H9 (cell line): Measurements from ENCODE around the gene DDX3Y. TPM values are rescaled to one million over a fixed set of nuclear protein-coding genes. Genes with fewer than 3 reads are reported as not detected.

ENCODE experiments used
- DNase-seq: peaks from one replicate; pipeline ENCODE4 v3.0.0-alpha.2; 2017
- H2AFZ ChIP-seq: one replicate; pipeline ENCODE4 v1.6.1; 2013; ENCODE audit warnings: mild to moderate bottlenecking, low read length, control low read depth, moderate library complexity
- H2AK5ac ChIP-seq: 2 replicates; pipeline ENCODE4 v1.6.1; 2013; ENCODE audit warnings: low read length, control low read depth, mixed read lengths; ENCODE audit not compliant: insufficient read length
- H2BK120ac ChIP-seq: one replicate; pipeline ENCODE4 v1.6.1; 2013; ENCODE audit warnings: low read depth, mild to moderate bottlenecking, low read length, control low read depth, inconsistent platforms; ENCODE audit not compliant: poor library complexity, severe bottlenecking
- H2BK12ac ChIP-seq: 2 replicates; pipeline ENCODE4 v1.6.1; 2013; ENCODE audit warnings: low read length, control low read depth, mixed read lengths, low read depth; ENCODE audit not compliant: insufficient read length
- H2BK15ac ChIP-seq: 2 replicates; pipeline ENCODE4 v1.6.1; 2013; ENCODE audit warnings: low read depth, low read length, control low read depth
- H2BK20ac ChIP-seq: one replicate; pipeline ENCODE4 v1.6.1; 2013; ENCODE audit warnings: low read depth, mild to moderate bottlenecking, low read length, control low read depth, inconsistent platforms; ENCODE audit not compliant: poor library complexity, severe bottlenecking
- H2BK5ac ChIP-seq: 2 replicates; pipeline ENCODE4 v1.6.1; 2013; ENCODE audit warnings: low read length, control low read depth, mixed read lengths; ENCODE audit not compliant: insufficient read length
- H3K14ac ChIP-seq: 2 replicates; pipeline ENCODE4 v1.6.1; 2013; ENCODE audit warnings: low read length, control low read depth; ENCODE audit not compliant: insufficient read depth
- H3K18ac ChIP-seq: 2 replicates; pipeline ENCODE4 v1.6.1; 2013; ENCODE audit warnings: low read depth, mild to moderate bottlenecking, mixed read lengths, low read length, control low read depth; ENCODE audit not compliant: insufficient read length
- H3K23ac ChIP-seq: 2 replicates; pipeline ENCODE4 v1.6.1; 2013; ENCODE audit warnings: low read length, control low read depth, mixed read lengths, low read depth; ENCODE audit not compliant: insufficient read length
- H3K23me2 ChIP-seq: 2 replicates; pipeline ENCODE4 v1.6.1; 2013; ENCODE audit warnings: low read depth, mild to moderate bottlenecking, mixed read lengths, low read length, control low read depth; ENCODE audit not compliant: insufficient read length, poor library complexity, severe bottlenecking
- H3K27ac ChIP-seq: 2 replicates; pipeline ENCODE4 v1.5.1; 2013; ENCODE audit warnings: low read length, control low read depth, mixed read lengths, low read depth; ENCODE audit not compliant: insufficient read length
- H3K27me3 ChIP-seq: 2 replicates; pipeline ENCODE4 v1.6.1; 2013; ENCODE audit warnings: low read length, control low read depth, inconsistent platforms; ENCODE audit not compliant: insufficient read depth
- H3K4ac ChIP-seq: 2 replicates; pipeline ENCODE4 v1.6.1; 2013; ENCODE audit warnings: low read depth, mild to moderate bottlenecking, control low read depth, inconsistent platforms, low read length, moderate library complexity
- H3K4me1 ChIP-seq: 2 replicates; pipeline ENCODE4 v1.6.1; 2013; ENCODE audit warnings: low read length, control low read depth, inconsistent platforms; ENCODE audit not compliant: insufficient read depth
- H3K4me2 ChIP-seq: 2 replicates; pipeline ENCODE4 v1.6.1; 2013; ENCODE audit warnings: low read length, control low read depth, mixed read lengths; ENCODE audit not compliant: insufficient read length, insufficient read depth
- H3K56ac ChIP-seq: 2 replicates; pipeline ENCODE4 v1.6.1; 2013; ENCODE audit warnings: low read depth, mild to moderate bottlenecking, mixed read lengths, low read length, control low read depth; ENCODE audit not compliant: insufficient read length
- H3K79me1 ChIP-seq: 2 replicates; pipeline ENCODE4 v1.6.1; 2013; ENCODE audit warnings: low read depth, mild to moderate bottlenecking, moderate library complexity, low read length, control low read depth, inconsistent platforms; ENCODE audit not compliant: insufficient read depth, poor library complexity, severe bottlenecking
- H3K79me2 ChIP-seq: 2 replicates; pipeline ENCODE4 v1.6.1; 2013; ENCODE audit warnings: low read length, control low read depth, inconsistent platforms; ENCODE audit not compliant: insufficient read depth
- H3K9ac ChIP-seq: 2 replicates; pipeline ENCODE4 v1.6.1; 2013; ENCODE audit warnings: low read length, control low read depth, mixed read lengths; ENCODE audit not compliant: insufficient read length; ENCODE audit errors: extremely low read depth
- H3K9me3 ChIP-seq: one replicate; pipeline ENCODE4 v1.6.1; 2013; ENCODE audit warnings: low read depth, low read length, inconsistent platforms; ENCODE audit not compliant: control insufficient read depth
- H3T11ph ChIP-seq: one replicate; pipeline ENCODE4 v1.6.1; 2013; ENCODE audit warnings: mild to moderate bottlenecking, low read length, control low read depth, inconsistent platforms
- H4K20me1 ChIP-seq: one replicate; pipeline ENCODE4 v1.6.1; 2013; ENCODE audit not compliant: control insufficient read depth, insufficient read length, insufficient read depth
- H4K5ac ChIP-seq: 2 replicates; pipeline ENCODE4 v1.6.1; 2013; ENCODE audit warnings: low read depth, mild to moderate bottlenecking, mixed read lengths, low read length, control low read depth; ENCODE audit not compliant: insufficient read length
- H4K8ac ChIP-seq: replicated peaks from 2 replicates; pipeline ENCODE4 v1.6.1; 2013; ENCODE audit warnings: low read length, control low read depth, mixed read lengths, low read depth; ENCODE audit not compliant: insufficient read length
- H4K91ac ChIP-seq: 2 replicates; pipeline ENCODE4 v1.6.1; 2013; ENCODE audit warnings: low read depth, mild to moderate bottlenecking, moderate library complexity, mixed read lengths, low read length, control low read depth; ENCODE audit not compliant: insufficient read length
- H3K27ac Mint-ChIP-seq, 3 experiments: 2 replicates in 2 of 3; 3 replicates in 1 of 3; pipeline ENCODE4 v1.8.0; 2020 to 2021; ENCODE audit warnings: mixed read lengths in 3 of 3, mild to moderate bottlenecking in 1 of 3, moderate library complexity in 1 of 3
- H3K27me3 Mint-ChIP-seq: 2 replicates; pipeline ENCODE4 v1.8.0; 2021; ENCODE audit warnings: low read depth, mild to moderate bottlenecking, moderate library complexity, mixed read lengths
- H3K36me3 Mint-ChIP-seq, 3 experiments: 2 replicates in 2 of 3; 3 replicates in 1 of 3; pipeline ENCODE4 v1.8.0; 2020 to 2021; ENCODE audit warnings: low read depth in 3 of 3, mixed read lengths in 3 of 3; ENCODE audit not compliant: insufficient read depth in 1 of 3
- H3K4me1 Mint-ChIP-seq, 2 experiments: 2 replicates each; pipeline ENCODE4 v1.8.0; 2020; ENCODE audit warnings: mixed read lengths in 2 of 2
- H3K4me3 Mint-ChIP-seq, 2 experiments: 2 replicates in 1 of 2; 3 replicates in 1 of 2; pipeline ENCODE4 v1.8.0; 2020 to 2021; ENCODE audit warnings: mild to moderate bottlenecking in 2 of 2, mixed read lengths in 2 of 2, moderate library complexity in 1 of 2
- H3K9me3 Mint-ChIP-seq, 2 experiments: 2 replicates in 1 of 2; 3 replicates in 1 of 2; pipeline ENCODE4 v1.8.0; 2020; ENCODE audit warnings: mild to moderate bottlenecking in 2 of 2, mixed read lengths in 2 of 2, moderate library complexity in 1 of 2
- WGBS: extraction: QIAGEN DNeasy Blood & Tissue Kit; methylation state at CpG from one replicate; pipeline ENCODE4 v1.1.7; 2013; ENCODE audit warnings: missing lambda C conversion rate, low lambda C conversion rate, mixed read lengths; ENCODE audit not compliant: insufficient read length; ENCODE audit errors: extremely low coverage; 5-methylcytosine and 5-hydroxymethylcytosine counted together
- total RNA-seq: library from RNA; stranded (reverse); gene quantifications from 2 replicates; pipeline ENCODE4 v1.2.1, GENCODE V29; 2021
- TF ChIP-seq, protein P1 (sequence below): fragments of 200-600 bp; sonication (generic); conservative IDR thresholded peaks from 3 replicates; pipeline ENCODE4 v1.8.0; 2021; ENCODE audit warnings: antibody characterized with exemption, mild to moderate bottlenecking

DDX3Y gene
- total RNA-seq, 1 experiment from 2014 or later: not detected

DNA sequence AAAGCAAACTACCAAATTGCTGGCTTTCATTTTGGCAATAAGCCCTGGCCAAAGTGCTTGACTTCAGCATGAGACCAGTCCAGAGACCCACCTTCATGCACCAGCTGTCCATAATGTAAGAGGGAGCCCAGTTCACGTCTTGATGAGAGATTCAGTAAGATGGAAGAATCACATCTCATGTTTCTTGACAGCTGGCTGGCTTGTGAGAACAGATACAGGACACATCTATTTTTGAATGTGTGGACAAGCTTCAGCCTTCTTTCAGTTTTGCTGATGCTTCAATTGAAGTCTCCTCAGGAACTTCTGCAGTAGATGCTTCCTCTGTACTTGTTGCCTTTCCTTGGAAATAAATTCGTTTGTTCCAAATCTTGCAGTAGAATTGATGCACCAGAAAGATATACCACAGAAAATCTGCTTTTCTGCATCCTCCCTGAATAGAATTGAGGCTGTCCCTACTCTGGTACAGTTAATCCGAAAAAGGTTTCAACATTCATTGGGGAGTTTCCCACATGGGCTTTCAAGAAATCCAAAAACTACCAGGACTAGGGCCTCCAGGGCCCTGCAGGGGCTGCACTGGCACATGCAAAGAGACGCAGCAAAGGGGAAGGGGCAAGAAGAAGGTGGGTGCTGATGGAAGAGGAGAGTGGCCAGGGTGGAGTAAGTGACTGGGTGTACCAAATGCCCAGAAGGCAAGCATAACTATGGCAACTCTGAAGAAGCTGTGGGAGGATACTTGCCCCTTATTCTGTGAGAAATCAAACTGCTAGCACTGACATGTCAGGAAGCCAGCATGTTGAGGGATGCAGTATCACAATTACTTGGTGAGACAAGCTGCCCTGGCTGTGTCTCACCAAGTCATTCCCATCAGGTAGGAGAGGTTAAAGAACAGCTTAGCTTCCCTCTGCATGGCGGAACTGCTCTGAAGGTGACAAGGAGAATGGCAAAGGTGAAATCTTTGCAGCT is 37.3 kb downstream of the DDX3Y start:
- H2BK20ac ChIP-seq: no peak overlapping the region
- H3K79me1 ChIP-seq: no peaks in the 10 kb centered on the region
- Mint-ChIP-seq H3K27me3 (no peaks in the 10 kb centered on the region), H3K9me3 (no peaks in the 10 kb centered on the region), H3K4me1 (no peaks in the 10 kb centered on the region), H3K27ac (no peak overlapping the region), H3K4me3 (no peak overlapping the region), H3K36me3 (no peaks in the 10 kb centered on the region)
- no peak overlapping the region for H3T11ph ChIP-seq
- H3K4me1 ChIP-seq: no peaks in the 10 kb centered on the region
- H3K23ac ChIP-seq: no peak overlapping the region
- no peak overlapping the region for H3K56ac ChIP-seq
- no peaks in the 10 kb centered on the region for H3K23me2 ChIP-seq
- H3K14ac ChIP-seq: no peak overlapping the region
- no peak overlapping the region for H3K9ac ChIP-seq
- H2BK120ac ChIP-seq: no peak overlapping the region
- H4K8ac ChIP-seq: no peak overlapping the region
- H3K18ac ChIP-seq: no peak overlapping the region
- TF ChIP-seq, protein P1, sequence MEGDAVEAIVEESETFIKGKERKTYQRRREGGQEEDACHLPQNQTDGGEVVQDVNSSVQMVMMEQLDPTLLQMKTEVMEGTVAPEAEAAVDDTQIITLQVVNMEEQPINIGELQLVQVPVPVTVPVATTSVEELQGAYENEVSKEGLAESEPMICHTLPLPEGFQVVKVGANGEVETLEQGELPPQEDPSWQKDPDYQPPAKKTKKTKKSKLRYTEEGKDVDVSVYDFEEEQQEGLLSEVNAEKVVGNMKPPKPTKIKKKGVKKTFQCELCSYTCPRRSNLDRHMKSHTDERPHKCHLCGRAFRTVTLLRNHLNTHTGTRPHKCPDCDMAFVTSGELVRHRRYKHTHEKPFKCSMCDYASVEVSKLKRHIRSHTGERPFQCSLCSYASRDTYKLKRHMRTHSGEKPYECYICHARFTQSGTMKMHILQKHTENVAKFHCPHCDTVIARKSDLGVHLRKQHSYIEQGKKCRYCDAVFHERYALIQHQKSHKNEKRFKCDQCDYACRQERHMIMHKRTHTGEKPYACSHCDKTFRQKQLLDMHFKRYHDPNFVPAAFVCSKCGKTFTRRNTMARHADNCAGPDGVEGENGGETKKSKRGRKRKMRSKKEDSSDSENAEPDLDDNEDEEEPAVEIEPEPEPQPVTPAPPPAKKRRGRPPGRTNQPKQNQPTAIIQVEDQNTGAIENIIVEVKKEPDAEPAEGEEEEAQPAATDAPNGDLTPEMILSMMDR: no peak
- DNase-seq: no peak
- no peaks in the 10 kb centered on the region for H3K9me3 ChIP-seq
- H3K27me3 ChIP-seq: no peaks in the 10 kb centered on the region
- no peak overlapping the region for H2AK5ac ChIP-seq
- H3K27ac ChIP-seq: no peak overlapping the region
- H4K20me1 ChIP-seq: no peaks in the 10 kb centered on the region
- no peaks in the 10 kb centered on the region for H3K79me2 ChIP-seq
- no peak overlapping the region for H4K91ac ChIP-seq
- H2BK5ac ChIP-seq: no peak overlapping the region
- H2AFZ ChIP-seq: no peak overlapping the region
- no peak overlapping the region for H4K5ac ChIP-seq
- H2BK12ac ChIP-seq: no peak overlapping the region
- no peak overlapping the region for H3K4me2 ChIP-seq
- WGBS: no CpG with 5 or more reads among the region's 5 CpGs
- no peak overlapping the region for H3K4ac ChIP-seq
- no peak overlapping the region for H2BK15ac ChIP-seq

Other genes starting within 250 kb of the DDX3Y start
- gene USP9Y, start 203.6 kb upstream of the DDX3Y start, total RNA-seq: not detected in 2 replicates